ENCODE results near the gene SNX10.

Gene SNX10

DNA sequence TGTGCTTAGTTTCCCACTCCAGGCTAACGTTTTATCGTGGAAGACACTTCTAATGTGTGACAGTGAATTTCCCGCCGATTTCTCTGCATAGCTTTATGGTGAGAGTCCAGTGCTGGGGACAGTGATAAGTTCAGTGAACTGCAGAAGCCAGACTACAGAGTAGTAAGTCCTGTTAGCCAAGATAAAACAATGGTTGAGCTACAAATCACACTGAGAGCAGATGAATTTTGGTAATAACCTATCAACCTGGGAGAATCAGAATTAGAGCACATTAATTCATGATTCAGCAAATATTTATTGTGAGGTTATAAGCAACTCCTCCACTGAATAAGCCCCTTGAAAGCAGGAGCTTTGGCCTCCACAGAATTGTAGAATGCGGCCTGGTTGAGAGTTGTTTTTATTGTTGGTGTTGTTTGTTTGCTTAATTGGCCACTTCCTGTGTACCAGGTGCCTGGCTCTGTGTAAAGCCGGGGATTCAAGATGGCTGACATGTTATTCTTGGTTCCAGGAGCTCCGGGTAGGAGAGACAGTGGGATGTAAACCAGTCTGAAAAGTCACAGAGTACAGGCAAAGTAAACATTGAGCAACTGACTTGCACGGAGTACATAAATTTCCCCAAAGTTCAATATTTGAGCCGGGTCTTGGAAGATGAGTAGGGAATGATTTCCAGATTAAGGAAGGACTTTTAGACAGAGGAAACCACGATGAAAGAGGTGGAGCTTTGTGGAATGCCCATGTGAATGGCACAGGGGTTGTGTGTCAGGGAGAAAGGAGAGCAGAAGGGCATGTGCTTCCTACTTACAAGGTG lies 112.7 kb downstream of the SNX10 start:
- no peak for DNase-seq (ENCODE audit: low spot score)

DNA sequence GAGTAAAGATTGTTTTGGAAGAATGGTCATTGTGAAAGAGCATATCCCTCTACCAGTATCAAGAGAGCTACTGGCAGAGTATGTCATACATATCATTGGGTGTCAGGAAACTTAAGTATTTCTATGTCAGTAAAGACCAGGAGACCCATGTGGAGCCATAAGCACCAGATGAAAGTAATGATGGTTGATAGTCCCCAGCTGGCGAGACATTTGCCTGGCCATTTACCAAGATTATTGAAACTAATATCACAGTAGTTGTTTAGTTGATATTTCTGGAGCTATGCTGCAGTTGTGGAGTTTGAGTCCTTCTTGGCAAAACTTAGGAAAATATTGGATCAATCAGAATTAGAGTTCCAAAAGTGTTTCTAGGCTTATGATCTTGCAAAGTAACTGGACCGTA lies 114.8 kb downstream of the SNX10 start:
- no peak for DNase-seq (ENCODE audit: low spot score)

DNA sequence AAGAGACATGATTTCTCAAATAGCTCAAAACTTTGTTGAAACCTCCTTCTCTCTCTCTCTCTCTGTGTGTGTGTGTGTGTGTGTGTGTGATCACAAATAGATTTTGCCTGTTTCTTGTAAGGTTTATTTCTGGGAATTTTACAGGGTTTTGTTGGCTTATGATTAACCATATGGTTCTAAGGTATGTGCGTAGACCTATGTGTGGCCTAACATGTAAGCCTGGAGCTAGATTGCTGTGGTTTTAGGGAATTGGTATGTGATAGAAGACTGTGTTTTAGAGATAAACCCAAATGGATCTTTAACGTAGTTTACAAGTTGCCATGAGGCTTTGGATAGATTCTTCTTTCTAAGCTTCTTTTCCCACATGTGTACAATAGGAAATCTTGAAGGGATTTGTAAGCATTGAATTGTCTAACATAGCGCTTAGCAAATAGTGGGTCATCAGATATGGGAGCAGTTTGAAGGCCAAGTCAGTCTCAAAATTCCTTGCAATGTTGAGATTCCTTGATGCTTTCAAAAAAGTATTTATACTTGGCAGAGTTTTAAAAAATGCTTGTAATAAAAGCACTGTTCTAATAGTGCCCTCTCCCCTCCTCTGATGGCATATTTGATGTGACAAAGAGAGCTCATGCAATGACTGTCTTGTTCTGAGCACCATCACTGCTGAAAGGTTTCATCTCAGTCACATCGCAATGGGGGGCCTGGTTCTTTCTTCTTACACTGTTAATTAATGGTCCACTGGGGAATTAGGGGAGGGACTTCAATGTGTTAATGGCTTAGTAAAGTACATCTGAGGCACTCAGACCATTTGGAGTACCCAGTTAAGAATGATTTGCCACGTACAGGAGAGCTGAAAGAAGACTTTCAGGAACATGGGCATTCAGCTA lies 118.2 kb downstream of the SNX10 start:
- peak; percentile 42 for DNase-seq (ENCODE audit: low spot score)

DNA sequence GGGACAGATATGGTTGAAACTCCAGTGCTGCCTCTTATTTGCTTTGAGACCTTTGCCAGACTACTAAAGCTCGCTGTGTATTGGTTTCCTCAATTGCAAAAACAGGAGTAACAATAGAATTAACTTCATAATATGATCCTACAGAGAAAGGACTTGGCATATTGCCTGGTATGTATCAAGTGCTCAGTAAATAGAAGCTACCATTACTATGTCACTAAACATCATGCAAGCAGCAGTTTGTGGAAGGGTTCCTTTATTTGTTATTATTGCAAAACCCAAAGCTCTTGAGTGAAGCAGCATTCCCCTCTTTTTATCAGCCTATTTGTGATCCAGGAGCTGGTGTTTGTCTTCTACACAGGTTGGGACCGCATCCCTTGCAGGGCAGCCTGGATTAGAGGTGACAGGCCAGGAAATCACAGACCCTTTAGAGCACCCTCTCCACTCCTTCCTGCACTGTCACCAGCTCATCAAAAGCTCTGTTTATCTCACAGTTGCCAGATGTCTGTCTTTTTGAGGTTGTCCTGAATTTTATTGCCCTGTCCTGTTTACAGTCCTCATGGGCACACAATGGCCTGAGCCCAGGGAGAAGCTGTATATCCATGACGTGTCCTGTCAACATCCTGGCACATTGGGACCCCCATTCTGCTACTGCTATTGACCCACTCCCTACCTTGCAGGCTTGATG lies 121.5 kb downstream of the SNX10 start:
- DNase-seq (ENCODE audit: low spot score): no peak

DNA sequence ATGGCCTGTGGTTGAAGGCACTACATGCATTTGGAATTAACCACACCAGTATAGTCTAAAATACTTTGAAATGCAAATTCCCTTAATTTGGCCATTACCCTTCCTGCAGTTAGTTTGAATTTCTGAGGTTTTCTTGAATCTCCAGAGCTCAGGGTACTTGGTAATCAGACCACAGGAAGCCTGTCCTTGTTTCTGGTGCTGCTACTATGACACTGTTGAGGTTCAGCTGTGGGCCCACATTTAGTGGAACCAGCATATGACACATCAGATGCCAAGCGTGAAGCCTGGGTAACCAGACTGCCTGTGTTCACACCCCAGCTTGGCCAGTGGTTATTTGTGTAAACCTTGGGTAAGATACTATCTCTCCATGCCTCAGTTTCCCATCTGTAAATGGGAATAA lies 124.3 kb downstream of the SNX10 start:
- DNase-seq (ENCODE audit: low spot score): no peak

DNA sequence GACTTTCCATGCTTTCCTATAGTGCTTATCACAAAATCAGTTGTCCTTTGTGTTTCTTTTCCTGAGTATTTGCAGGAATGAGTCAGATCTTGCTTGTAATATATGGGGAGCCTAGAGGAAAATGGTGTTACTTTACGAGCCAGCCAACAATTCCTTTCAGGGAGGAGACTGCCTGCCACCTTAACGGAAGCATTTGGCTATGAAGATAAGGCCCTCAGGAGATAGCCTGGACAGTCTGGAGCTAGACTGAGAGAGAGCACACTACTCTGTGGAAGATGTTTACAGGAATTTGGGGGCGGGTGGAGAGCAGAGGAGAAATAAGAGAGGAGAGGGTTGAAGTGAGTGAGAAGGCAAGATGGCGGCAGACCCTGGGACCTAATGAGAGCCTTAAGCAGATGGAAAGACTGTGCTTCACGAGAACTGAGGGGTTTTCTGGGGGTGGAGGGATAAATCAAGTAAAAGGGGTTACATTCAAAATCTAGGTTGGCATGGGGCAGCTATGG lies 126.3 kb downstream of the SNX10 start:
- no peak for DNase-seq (ENCODE audit: low spot score)

DNA sequence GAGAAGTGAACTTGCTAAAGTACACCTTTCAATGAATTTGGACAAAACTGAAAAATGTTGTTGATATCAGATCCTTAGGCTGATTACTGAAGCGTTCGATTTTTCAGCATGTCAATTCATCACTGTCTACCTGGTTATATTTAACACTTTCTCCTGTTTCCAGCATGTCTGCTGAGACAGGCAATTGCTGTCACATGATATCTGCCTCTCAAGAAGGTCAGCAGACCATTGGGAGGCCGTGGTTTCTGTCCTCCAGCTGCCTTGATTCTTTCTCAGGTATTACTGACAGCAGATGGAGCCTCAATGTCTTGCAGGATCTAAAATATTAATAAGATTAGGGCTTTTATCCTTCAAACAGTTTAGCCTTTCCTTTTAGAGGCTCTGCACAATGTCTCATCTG lies 127.5 kb downstream of the SNX10 start:
- DNase-seq (ENCODE audit: low spot score): no peak

DNA sequence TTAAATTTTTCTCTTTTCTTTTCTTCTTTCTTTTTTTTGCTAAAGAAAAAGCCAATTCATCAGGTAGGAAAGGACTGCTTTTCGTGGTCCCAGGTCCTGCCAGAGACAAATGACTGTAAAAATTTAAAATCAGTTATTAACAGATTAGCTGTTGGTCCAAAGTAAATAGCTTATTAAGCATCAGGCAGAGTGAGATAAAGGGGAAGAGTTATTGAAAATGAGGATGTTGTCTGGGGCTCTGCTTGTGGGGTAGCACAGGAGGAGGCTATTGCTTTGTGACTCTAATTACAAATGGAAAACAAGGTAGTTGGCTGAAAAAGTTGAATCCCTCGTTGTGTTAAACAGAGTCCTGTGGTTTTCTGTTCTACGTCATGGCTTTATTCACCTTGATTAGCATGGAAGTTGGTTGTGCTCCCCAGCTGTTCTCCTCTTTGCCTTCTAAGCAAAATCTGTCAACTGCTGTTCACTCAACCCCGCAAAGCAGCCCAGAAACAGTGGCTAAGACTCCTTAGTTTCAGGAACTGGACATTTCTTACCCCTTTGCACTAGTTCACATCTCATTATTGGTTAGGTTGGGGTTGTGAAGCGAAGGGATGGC lies 128.9 kb downstream of the SNX10 start:
- DNase-seq (ENCODE audit: low spot score): no peak

DNA sequence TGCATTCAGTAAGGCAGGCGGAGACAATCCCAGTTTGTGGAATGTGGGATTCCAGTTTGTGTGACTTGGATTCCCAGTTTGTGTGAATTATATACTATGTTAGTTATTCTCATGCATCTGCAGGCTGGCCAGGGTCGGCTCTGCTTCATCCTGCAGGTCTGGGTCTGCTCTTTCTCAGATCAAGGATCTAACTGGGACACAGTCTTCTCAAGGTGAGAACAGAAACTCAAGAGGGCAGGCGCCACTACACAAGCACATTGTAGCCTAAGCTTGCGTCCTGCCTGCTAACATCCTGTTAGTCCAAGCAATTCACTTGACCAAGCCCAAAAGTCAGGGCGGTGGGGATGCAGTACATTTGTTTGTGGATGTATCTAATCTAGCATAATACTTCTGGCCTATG lies 131.1 kb downstream of the SNX10 start:
- DNase-seq (ENCODE audit: low spot score): no peak

DNA sequence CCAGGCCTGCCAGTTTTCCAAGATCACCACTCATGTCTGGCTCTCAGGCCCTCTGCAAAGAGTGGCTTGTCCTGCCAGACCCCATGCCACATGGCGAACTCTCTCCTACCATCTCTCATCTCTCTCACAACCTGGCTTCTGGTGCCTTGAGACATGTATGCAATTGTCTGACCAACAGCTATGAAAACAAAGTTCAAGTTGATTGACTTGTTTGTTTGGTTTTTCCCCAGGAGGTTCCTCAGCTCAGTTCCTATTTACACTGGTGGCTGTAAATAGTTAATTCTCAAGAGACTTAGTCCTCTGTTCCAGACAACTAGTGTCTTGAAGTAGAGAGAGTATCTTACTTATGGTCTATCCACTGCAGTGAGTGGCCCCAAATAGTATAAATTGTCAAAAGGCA lies 131.8 kb downstream of the SNX10 start:
- DNase-seq (ENCODE audit: low spot score): no peak
